RWPE1 (cell line): ENCODE data around the gene ALG5.

Source experiments
- CTCF ChIA-PET: fragments of 350-600 bp; sonication (Branson Sonifier 250); formaldehyde crosslinking; extraction: SDS; loops from one replicate; lab custom pipeline; 2021; lab: Yijun Ruan, JAX
- POLR2A ChIA-PET: fragments of 400-600 bp; formaldehyde crosslinking; extraction: SDS; loops from one replicate; lab custom pipeline; 2020; ENCODE audit warnings: antibody characterized with exemption; ENCODE audit not compliant: low non-redundant PET; lab: Yijun Ruan, JAX
- DNase-seq: peaks from one replicate; pipeline ENCODE4 v3.0.0; 2012; ENCODE audit warnings: low spot score
- H3K27ac ChIP-seq: fragments of 450-650 bp; 2 replicates; pipeline ENCODE4 v1.5.1; 2017
- CTCF ChIP-seq: fragments of 450-650 bp; conservative IDR thresholded peaks from 2 replicates; pipeline ENCODE4 v1.5.1; 2017; ENCODE audit warnings: low read depth, mild to moderate bottlenecking

Gene ALG5

GRCh38 chr13:36997716-36998427 lies 1.3 kb downstream of the ALG5 start:
- H3K27ac ChIP-seq: no peak overlapping the region
- no peak for TF ChIP-seq CTCF
- no peak for DNase-seq
- ChIA-PET POLR2A (no interaction called here), CTCF (interaction anchor here (0.6 kb wide), 1 partner anchor 60 kb away, joined by 4 read pairs; no protein-coding TSS in a partner anchor)

GRCh38 chr13:36992362-36992761 lies 6.8 kb downstream of the ALG5 start:
- ChIA-PET POLR2A (no interaction called here), CTCF (no interaction called here)
- no peak overlapping the region for H3K27ac ChIP-seq
- TF ChIP-seq CTCF: no peak
- no peak for DNase-seq

- ChIA-PET POLR2A (interaction anchor here (0.6 to 0.9 kb wide), 2 partner anchors 13 to 14 kb away, joined by 3 to 4 read pairs; no protein-coding TSS in a partner anchor), CTCF (interaction anchor here (1.1 to 1.5 kb wide), 2 partner anchors 13 to 128 kb away, joined by 3 to 6 read pairs; no protein-coding TSS in a partner anchor)
- no peak for TF ChIP-seq CTCF
- DNase-seq: peak; percentile 46
- H3K27ac ChIP-seq: peak overlapping the region; percentile 75
Measured at GRCh38 chr13:36986462-36987240, 12.5 kb downstream of the ALG5 start.

GRCh38 chr13:36981156-36981743 lies 17.9 kb downstream of the ALG5 start:
- ChIA-PET POLR2A (no interaction called here), CTCF (interaction anchor here (0.5 to 1.4 kb wide), 9 partner anchors 9 to 1009 kb away, joined by 3 to 14 read pairs (median 4); partner anchors contain the start of gene ALG5)
- peak; percentile 67 for TF ChIP-seq CTCF
- H3K27ac ChIP-seq: no peak overlapping the region
- DNase-seq: peak; percentile 30

GRCh38 chr13:36979361-36980050 lies 19.6 kb downstream of the ALG5 start:
- H3K27ac ChIP-seq: no peak overlapping the region
- ChIA-PET POLR2A (no interaction called here), CTCF (no interaction called here)
- no peak for DNase-seq
- TF ChIP-seq CTCF: no peak

GRCh38 chr13:36975172-36975571 lies 24.0 kb downstream of the ALG5 start:
- ChIA-PET CTCF (no interaction called here), POLR2A (no interaction called here)
- no peak for TF ChIP-seq CTCF
- no peak overlapping the region for H3K27ac ChIP-seq
- no peak for DNase-seq
